ENCODE measurements around the gene ALX4.

The ALX4 gene

DNA sequence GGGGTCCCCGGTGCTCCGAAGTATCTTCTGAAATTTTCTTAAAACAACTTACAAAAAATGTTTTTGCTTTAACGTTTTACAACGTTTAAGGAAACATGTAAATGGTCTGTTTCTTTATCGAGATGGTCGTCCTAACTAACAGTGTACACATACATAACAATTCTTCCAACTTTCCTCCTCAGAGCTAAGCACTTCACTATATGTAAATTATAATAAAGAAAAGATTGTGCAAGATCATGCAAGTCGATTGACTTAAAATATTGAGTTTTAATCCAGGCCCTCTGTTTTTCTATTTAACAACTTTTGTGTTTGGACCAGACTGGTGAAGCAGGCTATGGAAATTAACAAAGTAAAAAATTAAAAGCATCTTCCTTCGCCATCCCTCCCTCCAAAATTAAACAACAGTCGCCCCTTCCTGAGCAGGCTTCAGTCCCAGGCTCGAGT is 4.9 kb downstream of the ALX4 start:
- Histone ChIP-seq H3K27ac (ENCODE audit: low read length) (no peak overlapping the region), H3K9me3 (ENCODE audit: control insufficient read depth, low read depth, low read length) (no peaks in the 10 kb centered on the region), H3K27me3 (ENCODE audit: control insufficient read depth, insufficient read depth, low read length) (peaks cover 100% of the 10 kb centered on the region), H3K9ac (ENCODE audit: low read length) (no peak overlapping the region), H3K4me1 (ENCODE audit: control insufficient read depth, low read depth, low read length) (peaks cover 9% of the 10 kb centered on the region), H3K36me3 (ENCODE audit: control insufficient read depth, low read depth, low read length) (no peaks in the 10 kb centered on the region), H3K4me3 (ENCODE audit: low read length) (no peak overlapping the region)

- Histone ChIP-seq H3K9ac (ENCODE audit: low read length) (no peak overlapping the region), H3K27ac (ENCODE audit: low read length) (no peak overlapping the region), H3K4me3 (ENCODE audit: low read length) (peak overlapping the region; percentile 3), H3K36me3 (ENCODE audit: control insufficient read depth, low read depth, low read length) (no peaks in the 10 kb centered on the region), H3K4me1 (ENCODE audit: control insufficient read depth, low read depth, low read length) (peaks cover 9% of the 10 kb centered on the region), H3K27me3 (ENCODE audit: control insufficient read depth, insufficient read depth, low read length) (peaks cover 99% of the 10 kb centered on the region), H3K9me3 (ENCODE audit: control insufficient read depth, low read depth, low read length) (no peaks in the 10 kb centered on the region)
Observed at GRCh38 chr11:44304091-44305025, 5.6 kb downstream of the ALX4 start.

- Histone ChIP-seq H3K9ac (ENCODE audit: low read length) (no peak overlapping the region), H3K4me1 (ENCODE audit: control insufficient read depth, low read depth, low read length) (peaks cover 6% of the 10 kb centered on the region), H3K36me3 (ENCODE audit: control insufficient read depth, low read depth, low read length) (no peaks in the 10 kb centered on the region), H3K4me3 (ENCODE audit: low read length) (peak overlapping the region; percentile 3), H3K27ac (ENCODE audit: low read length) (no peak overlapping the region), H3K27me3 (ENCODE audit: control insufficient read depth, insufficient read depth, low read length) (peaks cover 90% of the 10 kb centered on the region), H3K9me3 (ENCODE audit: control insufficient read depth, low read depth, low read length) (no peaks in the 10 kb centered on the region)
Observed at GRCh38 chr11:44303401-44303938, 6.5 kb downstream of the ALX4 start.

- Histone ChIP-seq H3K9me3 (ENCODE audit: control insufficient read depth, low read depth, low read length) (no peaks in the 10 kb centered on the region), H3K27me3 (ENCODE audit: control insufficient read depth, insufficient read depth, low read length) (peaks cover 73% of the 10 kb centered on the region), H3K9ac (ENCODE audit: low read length) (no peak overlapping the region), H3K4me1 (ENCODE audit: control insufficient read depth, low read depth, low read length) (peaks cover 4% of the 10 kb centered on the region), H3K4me3 (ENCODE audit: low read length) (no peak overlapping the region), H3K27ac (ENCODE audit: low read length) (no peak overlapping the region), H3K36me3 (ENCODE audit: control insufficient read depth, low read depth, low read length) (no peaks in the 10 kb centered on the region)
Observed at GRCh38 chr11:44301564-44302271, 8.2 kb downstream of the ALX4 start.

DNA sequence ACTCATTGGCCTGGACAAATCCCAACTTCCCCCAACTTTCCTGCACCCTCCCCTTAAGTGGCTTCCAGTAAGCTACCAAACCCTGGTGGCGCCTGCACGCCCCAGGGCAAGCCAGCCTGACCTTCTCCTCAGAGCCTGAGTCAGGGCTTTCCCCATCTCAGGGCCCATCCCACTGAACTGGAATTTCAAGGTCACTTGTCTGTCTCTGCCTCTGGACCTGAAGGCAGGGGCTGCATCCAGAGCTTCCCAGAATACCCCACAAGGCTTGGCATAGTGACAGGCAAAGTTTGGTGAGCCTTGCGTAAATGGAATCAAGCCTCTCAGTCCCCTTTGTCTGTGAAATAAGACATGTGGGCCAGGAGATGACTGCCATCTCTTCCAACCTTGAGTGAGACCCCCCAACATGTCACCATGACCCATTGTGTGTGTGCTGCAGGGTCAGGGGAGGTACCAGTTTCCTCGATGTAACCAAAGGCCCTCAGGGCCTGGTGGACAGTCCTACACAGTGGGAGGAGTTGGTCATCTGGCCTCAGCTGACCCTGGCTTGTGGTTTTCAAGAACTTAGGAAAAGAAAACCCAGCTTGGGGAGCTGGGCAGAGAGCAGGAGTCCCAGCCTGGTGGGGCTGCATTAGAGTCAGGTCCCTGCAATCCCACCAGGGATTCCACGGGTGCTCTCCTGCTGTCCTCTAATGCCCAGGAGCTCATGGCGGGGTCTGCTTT is 8.9 kb downstream of the ALX4 start:
- Histone ChIP-seq H3K9ac (ENCODE audit: low read length) (no peak overlapping the region), H3K27me3 (ENCODE audit: control insufficient read depth, insufficient read depth, low read length) (peaks cover 65% of the 10 kb centered on the region), H3K27ac (ENCODE audit: low read length) (no peak overlapping the region), H3K9me3 (ENCODE audit: control insufficient read depth, low read depth, low read length) (no peaks in the 10 kb centered on the region), H3K36me3 (ENCODE audit: control insufficient read depth, low read depth, low read length) (no peaks in the 10 kb centered on the region), H3K4me3 (ENCODE audit: low read length) (no peak overlapping the region), H3K4me1 (ENCODE audit: control insufficient read depth, low read depth, low read length) (peaks cover under 1% of the 10 kb centered on the region)

DNA sequence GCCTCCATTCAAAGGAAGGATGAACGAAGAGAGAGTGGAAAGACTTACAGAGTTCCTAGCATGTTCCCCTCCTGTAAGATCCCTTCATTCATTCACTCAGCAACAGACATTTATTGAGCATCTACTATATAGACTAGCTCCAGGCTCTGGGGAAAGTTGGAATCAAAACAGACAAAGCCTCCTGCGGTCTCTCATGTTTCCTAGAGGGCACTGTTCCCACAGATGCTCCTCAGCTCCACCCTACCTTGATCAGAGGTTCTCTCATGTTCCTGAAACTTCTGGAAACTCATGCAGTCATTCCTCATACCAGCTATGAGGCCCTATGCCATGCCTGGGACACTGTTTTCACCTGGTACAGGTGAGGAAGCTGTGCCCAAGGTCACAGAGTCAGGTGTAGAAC is 11.1 kb downstream of the ALX4 start:
- H3K27me3 ChIP-seq (ENCODE audit: control insufficient read depth, insufficient read depth, low read length), result peaks cover 44% of the 10 kb centered on the region
- H3K9ac ChIP-seq (ENCODE audit: low read length), result no peak overlapping the region
- H3K27ac ChIP-seq (ENCODE audit: low read length), result no peak overlapping the region
- no peaks in the 10 kb centered on the region for H3K4me1 ChIP-seq (ENCODE audit: control insufficient read depth, low read depth, low read length)
- H3K4me3 ChIP-seq (ENCODE audit: low read length), result no peak overlapping the region
- no peaks in the 10 kb centered on the region for H3K36me3 ChIP-seq (ENCODE audit: control insufficient read depth, low read depth, low read length)
- no peaks in the 10 kb centered on the region for H3K9me3 ChIP-seq (ENCODE audit: control insufficient read depth, low read depth, low read length)

DNA sequence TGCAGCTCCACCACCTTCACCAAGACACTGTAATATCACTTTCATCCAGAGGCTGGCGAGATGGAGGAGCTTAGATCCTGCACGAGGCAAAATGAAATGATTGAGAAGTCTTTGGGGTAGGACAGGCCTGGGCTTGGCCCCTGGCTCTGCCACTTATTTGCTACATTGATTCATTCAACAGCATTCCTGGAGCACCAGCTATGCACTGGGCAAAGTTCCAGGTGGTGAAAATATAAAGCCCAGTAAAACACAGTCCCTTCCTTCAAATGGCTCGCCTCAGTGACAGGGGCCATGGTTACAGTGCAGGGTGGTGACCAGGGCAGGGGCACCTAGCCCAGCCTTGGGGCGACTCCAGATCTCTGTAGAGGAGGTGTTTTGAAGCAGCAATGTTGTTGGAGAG is 19.7 kb downstream of the ALX4 start:
- Histone ChIP-seq H3K4me1 (ENCODE audit: control insufficient read depth, low read depth, low read length) (no peaks in the 10 kb centered on the region), H3K9me3 (ENCODE audit: control insufficient read depth, low read depth, low read length) (no peaks in the 10 kb centered on the region), H3K4me3 (ENCODE audit: low read length) (no peak overlapping the region), H3K27me3 (ENCODE audit: control insufficient read depth, insufficient read depth, low read length) (no peaks in the 10 kb centered on the region), H3K27ac (ENCODE audit: low read length) (no peak overlapping the region), H3K9ac (ENCODE audit: low read length) (no peak overlapping the region), H3K36me3 (ENCODE audit: control insufficient read depth, low read depth, low read length) (no peaks in the 10 kb centered on the region)

- Histone ChIP-seq H3K27me3 (ENCODE audit: control insufficient read depth, insufficient read depth, low read length) (no peaks in the 10 kb centered on the region), H3K4me3 (ENCODE audit: low read length) (no peak overlapping the region), H3K9me3 (ENCODE audit: control insufficient read depth, low read depth, low read length) (no peaks in the 10 kb centered on the region), H3K27ac (ENCODE audit: low read length) (no peak overlapping the region), H3K4me1 (ENCODE audit: control insufficient read depth, low read depth, low read length) (no peaks in the 10 kb centered on the region), H3K36me3 (ENCODE audit: control insufficient read depth, low read depth, low read length) (no peaks in the 10 kb centered on the region), H3K9ac (ENCODE audit: low read length) (no peak overlapping the region)
Observed at GRCh38 chr11:44288133-44288526, 21.8 kb downstream of the ALX4 start.

DNA sequence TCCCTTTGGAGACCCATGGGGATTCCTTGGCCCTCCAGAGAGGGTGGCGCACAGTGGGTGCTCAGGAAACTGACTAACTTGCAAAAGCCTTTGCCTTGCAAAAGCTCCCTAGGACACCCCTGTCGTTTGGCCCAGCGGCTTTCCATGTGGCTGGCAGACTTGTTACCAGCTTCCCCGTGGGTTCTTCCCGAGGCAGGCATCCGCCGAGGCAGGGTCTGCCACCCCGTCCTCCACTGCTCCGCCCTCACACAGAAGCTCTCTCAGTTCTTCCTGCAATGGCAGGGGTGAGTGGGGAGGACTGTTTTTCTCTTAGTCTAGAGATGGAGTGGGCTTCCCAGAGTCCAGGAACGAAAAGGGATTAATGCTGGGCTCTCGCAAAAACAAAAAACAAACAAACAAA is 23.0 kb downstream of the ALX4 start:
- Histone ChIP-seq H3K36me3 (ENCODE audit: control insufficient read depth, low read depth, low read length) (no peaks in the 10 kb centered on the region), H3K27me3 (ENCODE audit: control insufficient read depth, insufficient read depth, low read length) (no peaks in the 10 kb centered on the region), H3K4me3 (ENCODE audit: low read length) (no peak overlapping the region), H3K9ac (ENCODE audit: low read length) (no peak overlapping the region), H3K4me1 (ENCODE audit: control insufficient read depth, low read depth, low read length) (no peaks in the 10 kb centered on the region), H3K27ac (ENCODE audit: low read length) (no peak overlapping the region), H3K9me3 (ENCODE audit: control insufficient read depth, low read depth, low read length) (no peaks in the 10 kb centered on the region)

- Histone ChIP-seq H3K36me3 (ENCODE audit: control insufficient read depth, low read depth, low read length) (no peaks in the 10 kb centered on the region), H3K27me3 (ENCODE audit: control insufficient read depth, insufficient read depth, low read length) (no peaks in the 10 kb centered on the region), H3K27ac (ENCODE audit: low read length) (no peak overlapping the region), H3K4me3 (ENCODE audit: low read length) (no peak overlapping the region), H3K9ac (ENCODE audit: low read length) (no peak overlapping the region), H3K4me1 (ENCODE audit: control insufficient read depth, low read depth, low read length) (no peaks in the 10 kb centered on the region), H3K9me3 (ENCODE audit: control insufficient read depth, low read depth, low read length) (no peaks in the 10 kb centered on the region)
Observed at GRCh38 chr11:44286268-44286880, 23.6 kb downstream of the ALX4 start.

DNA sequence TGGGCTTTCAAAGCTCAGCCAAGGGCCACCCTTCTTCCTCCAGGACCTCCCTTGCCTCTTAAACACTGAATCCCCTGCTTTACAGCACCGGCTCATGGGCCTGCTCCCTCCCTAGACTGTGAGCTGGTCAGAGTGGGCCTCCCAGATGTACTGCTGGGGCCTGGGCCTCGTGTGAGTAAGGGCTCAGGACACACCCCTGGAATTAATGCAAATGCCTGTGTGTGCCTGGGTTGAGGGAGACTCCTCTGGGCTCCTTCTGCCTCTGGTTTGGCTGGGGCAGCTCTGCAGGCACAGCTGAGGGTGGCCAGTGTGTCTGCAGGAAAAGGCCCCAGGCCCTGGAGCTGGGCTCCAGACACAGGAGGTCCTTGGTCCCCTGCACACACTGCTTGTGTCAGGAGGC is 24.2 kb downstream of the ALX4 start:
- H3K4me3 ChIP-seq (ENCODE audit: low read length), result no peak overlapping the region
- no peaks in the 10 kb centered on the region for H3K9me3 ChIP-seq (ENCODE audit: control insufficient read depth, low read depth, low read length)
- no peaks in the 10 kb centered on the region for H3K27me3 ChIP-seq (ENCODE audit: control insufficient read depth, insufficient read depth, low read length)
- no peaks in the 10 kb centered on the region for H3K36me3 ChIP-seq (ENCODE audit: control insufficient read depth, low read depth, low read length)
- H3K27ac ChIP-seq (ENCODE audit: low read length), result no peak overlapping the region
- H3K9ac ChIP-seq (ENCODE audit: low read length), result no peak overlapping the region
- no peaks in the 10 kb centered on the region for H3K4me1 ChIP-seq (ENCODE audit: control insufficient read depth, low read depth, low read length)

All from iPS-18a (cell line).